D721Med (cell line): ENCODE measurements around the gene FAM3B.

ENCODE experiments used
- DNase-seq: peaks from one replicate; pipeline ENCODE4 v3.0.0; 2011; ENCODE audit warnings: low spot score; ENCODE audit not compliant: insufficient read length
- FAIRE-seq: peaks from 2 replicates; lab custom pipeline; 2011; peaks lifted over from hg19 to GRCh38; lab: Jason Lieb, UNC
- TF ChIP-seq, protein P1 (sequence below): IDR thresholded peaks from 2 replicates; pipeline ENCODE4 v1.5.1; 2012; ENCODE audit warnings: mild to moderate bottlenecking, control low read depth; ENCODE audit not compliant: insufficient read depth; ENCODE audit errors: missing control alignments

Gene FAM3B

GRCh38 chr21:41387042-41387819 is 70.6 kb downstream of the FAM3B start:
- TF ChIP-seq, protein P1, sequence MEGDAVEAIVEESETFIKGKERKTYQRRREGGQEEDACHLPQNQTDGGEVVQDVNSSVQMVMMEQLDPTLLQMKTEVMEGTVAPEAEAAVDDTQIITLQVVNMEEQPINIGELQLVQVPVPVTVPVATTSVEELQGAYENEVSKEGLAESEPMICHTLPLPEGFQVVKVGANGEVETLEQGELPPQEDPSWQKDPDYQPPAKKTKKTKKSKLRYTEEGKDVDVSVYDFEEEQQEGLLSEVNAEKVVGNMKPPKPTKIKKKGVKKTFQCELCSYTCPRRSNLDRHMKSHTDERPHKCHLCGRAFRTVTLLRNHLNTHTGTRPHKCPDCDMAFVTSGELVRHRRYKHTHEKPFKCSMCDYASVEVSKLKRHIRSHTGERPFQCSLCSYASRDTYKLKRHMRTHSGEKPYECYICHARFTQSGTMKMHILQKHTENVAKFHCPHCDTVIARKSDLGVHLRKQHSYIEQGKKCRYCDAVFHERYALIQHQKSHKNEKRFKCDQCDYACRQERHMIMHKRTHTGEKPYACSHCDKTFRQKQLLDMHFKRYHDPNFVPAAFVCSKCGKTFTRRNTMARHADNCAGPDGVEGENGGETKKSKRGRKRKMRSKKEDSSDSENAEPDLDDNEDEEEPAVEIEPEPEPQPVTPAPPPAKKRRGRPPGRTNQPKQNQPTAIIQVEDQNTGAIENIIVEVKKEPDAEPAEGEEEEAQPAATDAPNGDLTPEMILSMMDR, result no peak
- DNase-seq, result no peak

GRCh38 chr21:41387824-41388223 is 71.2 kb downstream of the FAM3B start:
- no peak for FAIRE-seq
- DNase-seq, result no peak
- TF ChIP-seq, protein P1, result no peak

More at GRCh38 chr21:41387042-41387819, 70.6 kb downstream of the FAM3B start:
- no peak for FAIRE-seq

- FAIRE-seq (no peak), DNase-seq (no peak)
- TF ChIP-seq, protein P1, result no peak
Measured at GRCh38 chr21:41388259-41388658, 71.7 kb downstream of the FAM3B start.

GRCh38 chr21:41390043-41390639 is 73.5 kb downstream of the FAM3B start:
- DNase-seq (no peak), FAIRE-seq (no peak)
- TF ChIP-seq, protein P1, result no peak

DNA sequence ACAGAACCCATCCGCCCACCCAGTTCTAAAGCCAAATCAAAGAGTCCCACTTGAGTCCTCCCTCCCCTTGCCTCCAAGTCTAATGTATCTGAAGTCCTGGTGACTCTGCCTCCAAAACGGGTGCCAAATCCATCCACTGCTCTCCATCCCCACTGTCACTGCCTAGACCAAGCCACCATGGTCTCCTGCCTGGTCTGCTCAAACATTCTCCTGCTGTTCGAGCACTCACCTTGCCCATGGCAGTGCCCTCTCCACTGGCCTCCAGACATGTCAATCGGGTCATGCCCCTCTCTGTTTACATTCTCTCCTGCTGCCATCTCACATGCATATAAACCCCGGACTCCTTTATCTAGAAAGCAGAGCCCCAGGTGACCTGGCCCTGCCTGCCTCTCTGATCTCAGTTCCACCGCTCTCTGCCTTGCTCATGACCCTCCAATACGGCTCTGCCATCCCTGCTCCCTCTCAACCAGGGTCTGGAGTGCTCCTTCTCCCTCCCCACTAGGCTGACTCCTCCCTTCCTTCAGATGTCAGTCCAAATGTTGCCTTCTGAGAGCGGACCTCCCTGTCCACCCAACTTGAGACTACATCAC is 77.4 kb downstream of the FAM3B start:
- no peak for FAIRE-seq
- DNase-seq, result no peak
- TF ChIP-seq, protein P1, result no peak

DNA sequence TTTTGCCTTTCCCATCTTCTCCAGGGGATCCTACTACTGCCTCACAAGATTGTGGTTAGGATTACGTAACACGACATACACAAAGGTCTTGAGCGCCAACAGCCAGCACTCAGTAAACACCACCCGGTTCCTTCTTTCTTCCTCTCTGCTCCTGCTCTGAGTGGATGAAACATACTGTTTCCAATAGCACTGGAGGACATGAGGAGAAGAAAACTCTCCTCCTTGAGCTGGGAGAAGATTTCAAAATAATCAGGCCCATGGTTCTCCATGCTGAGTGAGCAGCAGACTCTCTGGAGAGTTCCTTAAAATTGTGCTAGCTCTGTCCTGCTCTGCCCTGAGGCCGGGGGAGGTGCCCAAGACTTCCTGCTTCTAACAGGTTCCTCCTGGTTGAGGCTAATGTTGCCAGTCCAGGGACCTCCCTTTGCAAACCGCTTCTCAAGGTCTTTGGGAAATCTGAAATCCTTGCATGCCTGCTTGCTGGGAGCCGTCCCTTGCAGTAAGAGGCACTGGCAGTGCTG is 80.0 kb downstream of the FAM3B start:
- no peak for DNase-seq

More for the DNA sequence above, 80.0 kb downstream of the FAM3B start:
- TF ChIP-seq, protein P1, result no peak
- no peak for FAIRE-seq
